D341Med (cell line): ENCODE data around the gene IL12B.
"Not testable (repeated sequence)": the region's sequence is repeated elsewhere in the genome, so short reads cannot be mapped to it uniquely, and the experiment has no call there.

Experiments
- DNase-seq: peaks from one replicate; pipeline ENCODE4 v3.0.0; 2012; ENCODE audit warnings: low spot score

IL12B gene

GRCh38 chr5:159294921-159295320 lies 35.4 kb downstream of the IL12B start:
- DNase-seq, result no peak

- DNase-seq, result no peak
Measured at GRCh38 chr5:159290741-159291140, 39.5 kb downstream of the IL12B start.

GRCh38 chr5:159286420-159287035 lies 43.8 kb downstream of the IL12B start:
- peak; percentile 45 for DNase-seq

GRCh38 chr5:159274676-159275075 lies 55.6 kb downstream of the IL12B start:
- no peak for DNase-seq

- DNase-seq, result no peak
Measured at GRCh38 chr5:159273923-159274322, 56.4 kb downstream of the IL12B start.

- DNase-seq, result no peak
Measured at GRCh38 chr5:159269723-159270122, 60.6 kb downstream of the IL12B start.

GRCh38 chr5:159266764-159267163 lies 63.5 kb downstream of the IL12B start:
- not testable (repeated sequence) for DNase-seq
